Fibroblast of lung (primary cell): ENCODE measurements around the gene NPIPA5. TPM values are rescaled to one million over a fixed set of nuclear protein-coding genes. Genes with fewer than 3 reads are reported as not detected.
"Not testable (repeated sequence)": the region's sequence is repeated elsewhere in the genome, so short reads cannot be mapped to it uniquely, and the experiment has no call there.

Experiments used
- DNase-seq, 2 donors: peaks; one replicate each; pipeline versions ENCODE4 v3.0.0 to v3.0.0-alpha.2; 2010; ENCODE audit warnings: low read depth in 2 of 2
- H2AFZ ChIP-seq: 2 replicates; pipeline ENCODE4 v1.5.1; 2012; ENCODE audit warnings: low read length, control low read depth, inconsistent platforms
- H3K27ac ChIP-seq: 2 replicates; pipeline ENCODE4 v1.5.1; 2011; ENCODE audit warnings: low read length, control low read depth; ENCODE audit not compliant: insufficient read depth
- H3K27me3 ChIP-seq: 2 replicates; pipeline ENCODE4 v1.5.1; 2011; ENCODE audit warnings: mild to moderate bottlenecking, low read length; ENCODE audit not compliant: control insufficient read depth, insufficient read depth
- H3K36me3 ChIP-seq: 2 replicates; pipeline ENCODE4 v1.5.1; 2011; ENCODE audit warnings: low read length; ENCODE audit not compliant: control insufficient read depth, insufficient read depth
- H3K4me1 ChIP-seq: 2 replicates; pipeline ENCODE4 v1.5.1; 2011; ENCODE audit warnings: low read length; ENCODE audit not compliant: control insufficient read depth, insufficient read depth; ENCODE audit errors: extremely low read depth
- H3K4me2 ChIP-seq: 2 replicates; pipeline ENCODE4 v1.5.1; 2011; ENCODE audit warnings: low read length, control low read depth; ENCODE audit not compliant: insufficient read depth; ENCODE audit errors: extremely low read depth
- H3K4me3 ChIP-seq, 4 experiments: fragments of 200-600 bp in 1 of 4; sonication (generic) in 1 of 4; replicated peaks in 1 of 4; 2 replicates each; pipeline ENCODE4 v1.5.1; 2011 to 2016; ENCODE audit warnings: low read length in 4 of 4, low read depth in 3 of 4, mild to moderate bottlenecking in 3 of 4, control low read depth in 2 of 4, inconsistent platforms in 1 of 4, mixed read lengths in 1 of 4; ENCODE audit not compliant: insufficient read depth in 1 of 4; ENCODE audit errors: control extremely low read depth in 1 of 4
- H3K79me2 ChIP-seq: 2 replicates; pipeline ENCODE4 v1.5.1; 2012; ENCODE audit warnings: mild to moderate bottlenecking, low read length, inconsistent platforms; ENCODE audit not compliant: control insufficient read depth, insufficient read depth
- H3K9ac ChIP-seq: 2 replicates; pipeline ENCODE4 v1.5.1; 2011; ENCODE audit warnings: mild to moderate bottlenecking, low read length, control low read depth; ENCODE audit not compliant: insufficient read depth
- H3K9me3 ChIP-seq: 2 replicates; pipeline ENCODE4 v1.5.1; 2012; ENCODE audit warnings: low read depth, low read length; ENCODE audit not compliant: control insufficient read depth, insufficient read depth
- H4K20me1 ChIP-seq: 2 replicates; pipeline ENCODE4 v1.5.1; 2011; ENCODE audit warnings: low read length; ENCODE audit not compliant: control insufficient read depth, insufficient read depth; ENCODE audit errors: extremely low read depth
- polyA plus RNA-seq, 2 donors: library from polyadenylated mRNA; depleted of rRNA in 1 of 2; stranded (reverse) in 1 of 2; unstranded in 1 of 2; fragments of >200 nt; gene quantifications; 2 replicates each; pipeline ENCODE4 v1.2.1, GENCODE V29; 2011 to 2012; ENCODE audit warnings: missing spikeins in 1 of 2
- total RNA-seq: library from RNA; depleted of rRNA; stranded (reverse); fragments of >200 nt; gene quantifications from 2 replicates; pipeline ENCODE4 v1.2.1, GENCODE V29; 2014

NPIPA5 gene
- total and polyA plus RNA-seq, 2 donors (not counting 1 experiment from before 2014, with no cell fraction given), result 8.6 to 32.9 TPM

- not testable (repeated sequence) for H3K4me1 ChIP-seq, H3K36me3 ChIP-seq, H3K27me3 ChIP-seq, H3K9ac ChIP-seq, H3K4me3 ChIP-seq, DNase-seq, H2AFZ ChIP-seq, H4K20me1 ChIP-seq, H3K27ac ChIP-seq, H3K4me2 ChIP-seq, H3K9me3 ChIP-seq, H3K79me2 ChIP-seq
These were observed 26.8 kb downstream of the NPIPA5 start for GRCh38 chr16:15351251-15351650.

- not testable (repeated sequence) for H3K9ac ChIP-seq, H3K27me3 ChIP-seq
These were observed 29.4 kb downstream of the NPIPA5 start for GRCh38 chr16:15348721-15349120.

GRCh38 chr16:15342337-15342736, 35.8 kb downstream of the NPIPA5 start:
- H3K4me1 ChIP-seq, H3K36me3 ChIP-seq, H3K9ac ChIP-seq, H3K27ac ChIP-seq, H3K4me3 ChIP-seq, DNase-seq, H3K79me2 ChIP-seq, H2AFZ ChIP-seq, H4K20me1 ChIP-seq, H3K9me3 ChIP-seq, H3K27me3 ChIP-seq, H3K4me2 ChIP-seq: not testable (repeated sequence)

More at GRCh38 chr16:15348721-15349120, 29.4 kb downstream of the NPIPA5 start:
- not testable (repeated sequence) for H3K4me2 ChIP-seq, H3K79me2 ChIP-seq, H4K20me1 ChIP-seq, H3K4me1 ChIP-seq, H3K27ac ChIP-seq, DNase-seq, H3K9me3 ChIP-seq, H3K4me3 ChIP-seq, H3K36me3 ChIP-seq, H2AFZ ChIP-seq

- H3K79me2 ChIP-seq, H3K4me2 ChIP-seq, H3K9me3 ChIP-seq, H3K27me3 ChIP-seq, H4K20me1 ChIP-seq, H3K36me3 ChIP-seq, H3K27ac ChIP-seq, H2AFZ ChIP-seq, DNase-seq, H3K9ac ChIP-seq, H3K4me3 ChIP-seq, H3K4me1 ChIP-seq: not testable (repeated sequence)
These were observed 39.1 kb downstream of the NPIPA5 start for GRCh38 chr16:15338986-15339385.

- H2AFZ ChIP-seq, H3K27ac ChIP-seq, H3K9ac ChIP-seq, H3K4me2 ChIP-seq, H4K20me1 ChIP-seq, H3K27me3 ChIP-seq, H3K9me3 ChIP-seq, H3K4me3 ChIP-seq, H3K79me2 ChIP-seq, H3K36me3 ChIP-seq, DNase-seq, H3K4me1 ChIP-seq: not testable (repeated sequence)
These were observed 40.0 kb downstream of the NPIPA5 start for GRCh38 chr16:15337974-15338605.

- not testable (repeated sequence) for H3K27me3 ChIP-seq, H4K20me1 ChIP-seq, H3K9ac ChIP-seq, H3K4me2 ChIP-seq, H3K4me3 ChIP-seq, H3K9me3 ChIP-seq, H3K27ac ChIP-seq, H2AFZ ChIP-seq, DNase-seq, H3K79me2 ChIP-seq, H3K4me1 ChIP-seq, H3K36me3 ChIP-seq
These were observed 42.5 kb downstream of the NPIPA5 start for GRCh38 chr16:15335609-15336008.

GRCh38 chr16:15333969-15334368, 44.1 kb downstream of the NPIPA5 start:
- not testable (repeated sequence) for H3K4me1 ChIP-seq, H3K27ac ChIP-seq, H3K9me3 ChIP-seq, H3K4me3 ChIP-seq, H3K4me2 ChIP-seq, H2AFZ ChIP-seq, H4K20me1 ChIP-seq, H3K27me3 ChIP-seq, H3K36me3 ChIP-seq, H3K9ac ChIP-seq, H3K79me2 ChIP-seq, DNase-seq
